ENCODE data around the gene ERMARD.

The ERMARD gene

GRCh38 chr6:169782966-169783365, 31.5 kb downstream of the ERMARD start:
- DNase-seq (ENCODE audit: low read depth) = no peak
- H3K4me3 ChIP-seq (ENCODE audit: low read depth, low read length) = no peak overlapping the region
- no peak for TF ChIP-seq CTCF (IDR thresholded peaks at IDR 0.05; ENCODE audit: control insufficient read depth, extremely low read depth, insufficient read depth)

- no peak for TF ChIP-seq CTCF (IDR thresholded peaks at IDR 0.05; ENCODE audit: control insufficient read depth, extremely low read depth, insufficient read depth)
- H3K4me3 ChIP-seq (ENCODE audit: low read depth, low read length) = no peak overlapping the region
- no peak for DNase-seq (ENCODE audit: low read depth)
Observed at GRCh38 chr6:169783401-169783800, 32.0 kb downstream of the ERMARD start.

GRCh38 chr6:169783971-169784820, 32.8 kb downstream of the ERMARD start:
- no peak for DNase-seq (ENCODE audit: low read depth)
- no peak overlapping the region for H3K4me3 ChIP-seq (ENCODE audit: low read depth, low read length)
- TF ChIP-seq CTCF (IDR thresholded peaks at IDR 0.05; ENCODE audit: control insufficient read depth, extremely low read depth, insufficient read depth) = no peak

- H3K4me3 ChIP-seq (ENCODE audit: low read depth, low read length) = no peak overlapping the region
- no peak for DNase-seq (ENCODE audit: low read depth)
- no peak for TF ChIP-seq CTCF (IDR thresholded peaks at IDR 0.05; ENCODE audit: control insufficient read depth, extremely low read depth, insufficient read depth)
Observed at GRCh38 chr6:169784821-169785340, 33.5 kb downstream of the ERMARD start.

GRCh38 chr6:169785566-169785965, 34.1 kb downstream of the ERMARD start:
- no peak for DNase-seq (ENCODE audit: low read depth)
- H3K4me3 ChIP-seq (ENCODE audit: low read depth, low read length) = no peak overlapping the region
- no peak for TF ChIP-seq CTCF (IDR thresholded peaks at IDR 0.05; ENCODE audit: control insufficient read depth, extremely low read depth, insufficient read depth)

- no peak for DNase-seq (ENCODE audit: low read depth)
Observed at GRCh38 chr6:169786349-169786748, 34.9 kb downstream of the ERMARD start.

More at GRCh38 chr6:169786349-169786748, 34.9 kb downstream of the ERMARD start:
- TF ChIP-seq CTCF (IDR thresholded peaks at IDR 0.05; ENCODE audit: control insufficient read depth, extremely low read depth, insufficient read depth) = no peak
- no peak overlapping the region for H3K4me3 ChIP-seq (ENCODE audit: low read depth, low read length)
